Left cardiac atrium (tissue), 4 donors: ENCODE measurements around the gene PGLYRP2. TPM values are rescaled to one million over a fixed set of nuclear protein-coding genes. Genes with fewer than 3 reads are reported as not detected.
"Not testable (repeated sequence)": the region's sequence is repeated elsewhere in the genome, so short reads cannot be mapped to it uniquely, and the experiment has no call there.

Experiments used
- ATAC-seq, 2 donors: fragments of 200-7000 bp; cut with Tn5 transposase; one replicate each; pipeline ENCODE4 v1.9.1; 2020; ENCODE audit warnings: mild to moderate bottlenecking in 2 of 2, moderate library complexity in 2 of 2
- DNase-seq: peaks from one replicate; pipeline ENCODE4 v3.0.0-alpha.2; 2020
- intact Hi-C, 2 donors: fragments of 100-400 bp; cut with DNase I; formaldehyde crosslinking; loops; one replicate each; pipeline versions ENCODE4 v1.14.1 to v1.15.1; 2022 to 2023
- long read RNA-seq: library from polyadenylated mRNA; unstranded; transcript quantifications from one replicate; pipeline ENCODE4 v2.0.0, GENCODE V29; 2021
- total RNA-seq, 2 donors: library from RNA; stranded (reverse); fragmentation: NEBNext Ultra II Directional; extraction: Animal tissue kit (Norgen Biotek cat#: 25700); gene quantifications; one replicate each; pipeline ENCODE4 v1.2.1, GENCODE V29; 2021
- donor health status: DM: no; HTN: yes; CAD: no.
- donor health status: DM: no; HTN: yes; CAD: no; lungs with severe emphysema.
- donor health status: DM: yes; HTN: yes; CAD: no.
- donor health status: Dilated cardiomyopathy.

The PGLYRP2 gene, protein sequence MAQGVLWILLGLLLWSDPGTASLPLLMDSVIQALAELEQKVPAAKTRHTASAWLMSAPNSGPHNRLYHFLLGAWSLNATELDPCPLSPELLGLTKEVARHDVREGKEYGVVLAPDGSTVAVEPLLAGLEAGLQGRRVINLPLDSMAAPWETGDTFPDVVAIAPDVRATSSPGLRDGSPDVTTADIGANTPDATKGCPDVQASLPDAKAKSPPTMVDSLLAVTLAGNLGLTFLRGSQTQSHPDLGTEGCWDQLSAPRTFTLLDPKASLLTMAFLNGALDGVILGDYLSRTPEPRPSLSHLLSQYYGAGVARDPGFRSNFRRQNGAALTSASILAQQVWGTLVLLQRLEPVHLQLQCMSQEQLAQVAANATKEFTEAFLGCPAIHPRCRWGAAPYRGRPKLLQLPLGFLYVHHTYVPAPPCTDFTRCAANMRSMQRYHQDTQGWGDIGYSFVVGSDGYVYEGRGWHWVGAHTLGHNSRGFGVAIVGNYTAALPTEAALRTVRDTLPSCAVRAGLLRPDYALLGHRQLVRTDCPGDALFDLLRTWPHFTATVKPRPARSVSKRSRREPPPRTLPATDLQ
- not detected for total RNA-seq
- long read RNA-seq: 0 reads

DNA sequence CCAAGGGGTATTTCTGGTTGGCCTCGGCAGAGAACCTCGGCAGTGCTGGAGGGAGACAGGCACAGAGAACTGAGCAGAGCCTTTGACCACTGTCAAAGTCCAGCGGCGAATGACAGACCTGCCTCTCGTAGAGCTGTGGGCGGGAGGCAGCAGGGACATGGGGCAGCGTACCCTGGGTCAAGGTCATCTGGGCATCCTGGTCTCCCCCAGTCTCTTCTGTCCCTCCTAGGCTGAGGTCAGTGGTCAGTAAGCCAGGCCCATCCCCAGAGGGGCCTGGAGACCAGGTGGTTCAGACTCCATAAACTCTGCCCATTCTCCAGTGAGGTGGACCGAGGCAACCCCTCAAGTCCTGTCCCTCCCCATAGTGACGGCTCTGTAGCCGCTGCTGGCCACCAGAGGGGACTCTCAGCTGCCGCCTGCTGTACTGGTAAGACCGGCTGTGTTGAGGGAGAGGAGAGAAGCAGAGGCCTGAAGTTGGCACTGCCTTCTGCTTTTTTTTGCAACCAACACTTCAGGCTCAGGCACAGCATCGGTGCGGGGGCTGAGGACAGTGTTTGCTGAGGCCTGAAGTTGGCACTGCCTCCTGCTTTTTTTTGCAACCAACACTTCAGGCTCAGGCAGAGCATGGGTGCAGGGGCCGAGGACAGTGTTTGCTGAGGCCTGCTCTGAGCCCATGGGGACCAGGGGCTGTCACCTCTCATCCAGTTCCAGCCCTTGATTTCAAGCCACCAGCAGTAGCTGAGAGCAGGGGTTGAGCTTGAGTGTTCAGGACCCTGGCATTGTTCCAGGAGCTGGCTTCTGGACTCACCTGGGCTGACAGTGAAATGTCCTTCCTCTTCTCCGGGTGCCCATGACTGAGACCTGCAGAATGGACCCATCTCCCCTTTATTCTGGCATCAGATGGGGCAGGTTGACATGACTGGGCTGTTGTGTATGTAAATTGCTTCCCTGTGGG is at the start of gene PGLYRP2:
TSS of gene PGLYRP2 (minus strand) at position 111 of the 955 bp plus-strand sequence. CDS start 130 bp downstream, outside the sequence.
- ATAC-seq: peak; percentile 88 to 89
- intact Hi-C loops: no loop called here
- DNase-seq: no peak

DNA sequence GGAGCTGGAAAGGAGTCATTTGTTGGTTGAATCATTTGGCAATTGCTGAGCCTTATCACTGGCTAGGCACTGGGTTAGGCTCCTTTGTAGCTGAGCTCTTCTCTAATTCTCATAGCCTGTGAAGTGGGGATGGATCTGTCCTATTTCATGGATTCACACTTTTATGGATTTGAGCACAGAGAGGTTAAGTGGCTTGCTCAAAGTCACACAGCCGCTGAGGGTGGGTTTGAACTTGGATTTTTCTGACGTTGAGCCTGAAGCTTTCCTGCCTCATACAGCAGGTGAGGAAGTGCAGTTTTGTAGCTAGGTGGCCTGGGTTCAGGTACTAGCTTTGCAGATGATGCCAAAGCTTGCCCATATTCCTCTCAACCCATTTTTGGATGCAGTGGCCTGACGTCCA is 48.4 kb upstream of the PGLYRP2 start:
- ATAC-seq (no peak), DNase-seq (no peak)
- intact Hi-C loops: no loop called here

DNA sequence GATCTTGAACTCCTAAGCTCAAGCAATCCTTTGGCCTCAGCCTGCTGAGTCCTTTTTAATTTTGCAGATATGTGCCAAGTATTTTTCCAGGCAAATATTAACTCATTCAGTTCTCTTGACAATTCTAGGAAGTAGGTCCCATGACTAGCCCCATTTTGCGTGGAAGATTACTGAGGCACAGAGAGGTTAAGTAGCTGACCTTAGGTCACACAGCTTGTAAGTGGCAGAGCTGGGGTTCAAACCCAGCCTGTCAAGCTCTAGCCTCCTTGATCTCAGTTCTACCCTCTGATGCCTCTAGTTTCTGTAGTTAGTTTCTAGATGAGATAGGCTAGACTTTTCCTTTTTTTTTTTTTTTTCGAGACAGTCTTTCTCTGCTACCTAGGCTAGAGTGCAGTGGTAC is 47.1 kb upstream of the PGLYRP2 start:
- ATAC-seq (no peak), DNase-seq (no peak)
- intact Hi-C loops: no loop called here

DNA sequence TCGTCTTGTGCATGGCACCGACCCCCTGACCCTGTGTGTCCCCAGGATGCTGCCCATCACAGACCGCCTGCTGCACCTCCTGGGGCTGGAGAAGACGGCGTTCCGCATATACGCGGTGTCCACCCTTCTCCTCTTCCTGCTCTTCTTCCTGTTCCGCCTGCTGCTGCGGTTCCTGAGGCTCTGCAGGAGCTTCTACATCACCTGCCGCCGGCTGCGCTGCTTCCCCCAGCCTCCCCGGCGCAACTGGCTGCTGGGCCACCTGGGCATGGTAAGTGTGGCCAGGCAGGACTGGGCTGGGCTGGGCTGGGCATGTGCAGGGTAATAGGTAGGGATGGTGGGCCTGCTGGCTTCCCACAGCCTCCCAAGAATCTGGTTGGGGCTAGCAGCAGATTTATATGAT is 46.0 kb upstream of the PGLYRP2 start:
- DNase-seq: no peak
- intact Hi-C loops: no loop called here
- ATAC-seq: no peak

DNA sequence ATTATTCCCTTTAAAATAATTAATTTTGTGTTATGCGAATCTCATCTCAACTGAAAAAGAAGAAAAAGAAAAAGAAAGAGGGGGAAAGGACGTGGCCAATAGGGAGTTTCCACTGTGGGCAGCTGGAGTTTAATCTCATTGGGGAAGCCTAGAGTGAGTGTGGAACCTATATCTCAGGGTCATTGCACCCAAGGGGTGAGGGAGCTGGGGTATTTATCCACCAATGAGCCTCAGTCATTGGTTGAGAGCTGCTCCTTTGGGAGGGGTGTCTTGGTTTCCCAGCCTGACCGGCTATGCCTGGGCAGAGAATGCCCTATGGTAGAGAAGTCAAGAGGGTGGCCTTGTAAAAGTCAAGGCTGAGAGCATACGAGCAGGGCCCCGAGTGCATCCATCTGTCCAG is 45.5 kb upstream of the PGLYRP2 start:
- no peak for ATAC-seq

DNA sequence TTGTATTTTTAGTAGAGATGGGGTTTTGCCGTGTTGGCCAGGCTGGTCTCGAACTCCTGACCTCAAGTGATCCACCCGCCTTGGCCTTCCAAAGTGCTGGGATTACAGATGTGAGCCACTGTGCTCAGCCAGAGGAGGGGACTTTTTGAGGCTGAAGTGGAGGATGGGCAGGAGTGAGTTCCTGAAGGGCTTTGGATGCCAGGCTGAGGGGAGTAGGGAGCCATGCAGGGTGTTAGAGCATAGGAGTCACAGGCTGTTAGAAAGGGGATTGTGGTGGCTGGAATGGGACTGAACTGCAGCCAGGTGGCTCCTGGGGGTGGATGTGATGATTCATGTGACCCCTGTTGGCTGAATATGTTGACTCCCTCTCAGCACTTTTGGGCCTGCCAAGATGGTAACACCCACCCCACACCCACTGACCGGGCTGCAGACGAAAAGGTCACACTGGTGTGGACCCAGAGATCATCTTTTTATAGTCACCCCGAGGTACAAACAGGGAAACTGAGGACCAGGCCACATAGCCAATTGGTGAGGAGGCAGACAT is 40.2 kb upstream of the PGLYRP2 start:
- DNase-seq (no peak), ATAC-seq (no peak)
- intact Hi-C loops: no loop called here

More for the DNA sequence above, 45.5 kb upstream of the PGLYRP2 start:
- intact Hi-C loops: no loop called here
- no peak for DNase-seq

DNA sequence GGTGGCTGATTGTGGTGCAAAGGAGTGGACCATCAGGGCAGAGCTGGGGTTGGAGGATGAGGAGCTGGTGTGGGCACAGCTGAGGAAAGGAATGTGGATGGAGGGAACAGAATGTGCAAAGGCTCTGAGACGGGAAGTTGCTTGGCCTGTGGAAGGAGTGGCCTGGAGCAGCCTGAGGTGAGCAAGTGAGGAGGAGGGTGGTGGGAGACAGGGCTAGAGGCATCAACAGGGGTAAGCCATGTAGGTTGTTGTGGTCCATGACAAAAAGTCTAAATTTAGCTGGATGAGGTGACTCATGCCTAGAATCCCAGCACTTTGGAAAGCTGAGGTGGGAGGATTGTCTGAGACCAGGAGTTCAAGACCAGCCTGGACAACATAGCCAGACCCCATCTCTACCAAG is 38.5 kb upstream of the PGLYRP2 start:
- no peak for DNase-seq
- intact Hi-C loops: no loop called here

DNA sequence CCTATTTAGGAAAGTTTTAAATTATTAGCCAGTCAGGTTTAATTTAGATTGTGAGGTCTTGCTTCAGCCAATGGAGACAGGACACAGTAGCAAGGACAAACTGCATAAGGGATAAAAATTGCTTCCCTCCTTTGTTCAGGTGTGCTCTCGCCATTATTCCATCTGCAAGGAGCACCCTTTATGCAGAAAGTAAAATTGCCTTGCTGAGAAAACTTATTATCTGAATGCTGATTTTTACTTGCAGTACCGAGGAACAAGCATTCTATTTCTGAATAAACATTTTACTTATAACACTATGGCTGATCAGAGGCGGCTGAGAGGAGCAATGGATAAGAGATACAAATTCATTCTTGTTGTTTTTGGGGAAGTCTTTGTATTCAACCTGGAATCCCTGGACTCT is 37.1 kb upstream of the PGLYRP2 start:
- ATAC-seq (no peak), DNase-seq (no peak)
- intact Hi-C loops: no loop called here

More for the DNA sequence above, 38.5 kb upstream of the PGLYRP2 start:
- ATAC-seq: no peak

DNA sequence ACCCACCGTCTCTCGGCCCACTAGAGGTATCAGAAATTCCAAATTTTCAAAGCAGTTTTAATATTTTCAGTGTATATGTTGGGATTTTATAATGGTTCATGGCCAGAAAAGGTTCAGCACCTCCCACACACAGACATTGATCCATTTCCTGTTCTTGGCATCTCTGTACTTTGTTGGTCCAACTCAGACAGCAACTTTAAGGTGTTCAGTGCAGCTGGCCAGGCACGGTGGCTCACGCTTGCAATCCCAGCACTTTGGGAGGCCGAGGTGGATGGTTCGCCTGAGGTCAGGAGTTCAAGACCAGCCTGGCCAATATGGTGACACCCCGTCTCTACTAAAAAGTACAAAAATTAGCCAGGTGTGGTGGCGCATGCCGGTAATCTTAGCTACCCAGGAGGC is 35.9 kb upstream of the PGLYRP2 start:
- ATAC-seq, DNase-seq, intact Hi-C loops: not testable (repeated sequence)

DNA sequence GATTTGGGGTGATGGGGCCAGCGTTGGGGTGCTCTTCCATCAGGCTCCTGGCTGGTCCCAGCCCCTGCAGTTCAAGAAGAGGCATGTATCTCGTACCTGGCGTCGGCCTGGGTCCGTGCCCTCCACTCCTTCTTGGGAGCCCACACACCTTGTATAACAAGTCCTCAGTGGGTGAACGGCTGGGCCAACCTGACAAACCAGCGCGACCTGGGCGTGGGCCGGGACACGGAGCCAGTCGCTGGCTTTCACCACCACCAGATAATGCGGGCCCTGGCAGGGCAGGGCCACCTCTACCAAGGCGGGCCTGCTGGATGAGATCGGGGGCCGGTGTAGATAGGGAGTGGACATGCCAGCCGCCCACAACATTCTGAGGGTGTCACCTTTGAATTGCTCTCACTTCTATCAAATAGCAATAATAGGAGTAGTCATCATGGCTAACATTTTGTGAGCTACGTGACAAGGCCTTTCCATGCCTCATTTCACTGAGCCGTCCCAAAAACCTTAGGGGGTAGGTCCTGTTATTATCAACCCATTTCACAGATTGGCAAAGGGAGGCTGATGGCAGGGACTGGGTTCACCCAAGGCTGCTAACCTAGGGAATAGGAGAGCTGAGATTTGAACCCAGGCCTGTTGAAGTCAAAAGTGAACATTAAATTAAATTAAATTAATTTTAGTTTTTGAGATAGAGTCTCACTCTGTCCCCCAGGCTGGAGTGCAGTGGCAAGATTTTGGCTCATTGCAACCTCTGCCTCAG is 32.5 kb upstream of the PGLYRP2 start:
- ATAC-seq: no peak
- intact Hi-C loops: no loop called here

DNA sequence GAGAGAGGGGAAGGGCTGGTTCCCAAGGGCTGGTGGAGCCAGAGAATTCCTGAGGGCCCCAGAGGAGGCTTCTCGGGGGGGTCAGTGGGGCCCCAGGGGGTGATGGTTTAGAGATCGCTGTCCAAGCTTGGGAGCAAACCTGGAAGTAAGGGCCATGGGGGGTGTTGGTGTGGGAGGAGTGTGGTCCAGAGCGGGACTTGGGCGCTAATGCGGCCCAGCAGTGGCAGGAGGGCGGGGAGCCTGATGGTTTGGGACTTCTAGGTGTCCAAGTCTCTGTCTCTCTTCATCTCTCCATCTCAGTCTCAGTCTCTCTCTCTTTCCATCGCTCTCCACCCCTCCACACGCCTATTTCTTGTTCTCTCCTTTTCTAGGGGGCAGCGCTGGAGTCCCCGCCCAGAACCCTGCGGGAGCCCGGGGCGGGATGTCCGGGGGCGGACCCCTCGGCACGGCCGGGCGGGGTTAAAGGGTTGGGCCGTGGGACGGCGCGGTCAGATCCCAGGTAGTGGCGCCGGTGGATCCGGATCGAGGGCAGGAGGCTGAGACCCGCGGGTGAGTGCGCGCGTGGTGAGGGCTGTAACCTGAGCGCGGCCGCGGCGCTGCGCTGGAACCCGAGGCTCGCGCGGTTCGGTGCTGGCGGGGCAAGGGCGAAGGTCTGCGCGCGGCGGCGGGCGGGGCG is 28.9 kb upstream of the PGLYRP2 start, which contains the start of gene CYP4F22:
TSS of gene CYP4F22 (plus strand) at position 491 of the 676 bp plus-strand sequence. CDS start 16,812 bp downstream, outside the sequence.
- DNase-seq (no peak), ATAC-seq (peak in 1 of 2 donors; percentile 17)
- intact Hi-C loops: no loop called here

More for the DNA sequence above, 32.5 kb upstream of the PGLYRP2 start:
- no peak for DNase-seq

DNA sequence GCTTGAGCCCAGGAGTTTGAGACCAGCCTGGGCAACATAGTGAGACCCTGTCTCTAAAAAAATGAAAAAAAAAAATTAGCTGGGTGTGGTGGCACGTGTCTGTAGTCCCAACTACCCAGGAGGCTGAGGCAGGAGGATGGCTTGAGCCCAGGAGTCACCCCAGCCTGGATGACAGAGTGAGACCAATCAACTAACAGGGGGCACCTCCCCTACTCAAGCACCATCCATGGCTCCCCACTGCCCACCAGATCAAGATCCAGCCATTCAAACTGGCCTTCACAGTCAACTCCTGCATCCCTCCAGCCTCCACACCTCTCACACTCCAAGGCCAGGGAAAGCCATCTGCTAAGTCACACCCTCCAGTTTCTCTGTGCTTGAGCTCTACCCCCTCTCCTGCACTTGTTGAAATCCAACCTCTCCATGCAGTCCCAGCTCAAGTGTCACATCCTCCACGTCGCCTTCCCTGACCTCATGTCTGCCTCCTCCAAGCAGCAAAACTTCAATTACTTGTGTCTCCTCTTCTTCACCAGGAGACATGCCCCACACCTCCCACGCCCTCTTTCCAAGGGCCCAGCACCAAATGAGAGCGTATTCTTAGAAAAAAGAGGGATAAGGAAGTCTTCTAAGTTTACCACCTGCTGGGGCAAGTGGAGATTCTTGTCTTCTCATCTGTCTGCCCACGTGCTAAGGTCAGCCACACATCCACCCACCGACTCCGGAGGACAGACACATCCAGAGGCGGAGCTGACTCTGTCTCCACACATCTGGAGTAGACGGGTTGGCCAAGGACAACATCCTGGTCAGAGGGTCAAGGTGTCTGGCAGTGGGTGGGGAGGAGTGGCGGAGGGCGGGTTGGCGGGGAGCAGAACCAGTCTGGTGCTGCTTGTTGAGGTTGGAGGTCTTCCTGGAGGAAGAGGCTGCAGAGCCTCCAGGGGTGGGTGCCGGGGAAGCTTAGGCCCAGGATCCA is 28.1 kb upstream of the PGLYRP2 start:
- ATAC-seq (no peak), DNase-seq (no peak)
- intact Hi-C loops: no loop called here

DNA sequence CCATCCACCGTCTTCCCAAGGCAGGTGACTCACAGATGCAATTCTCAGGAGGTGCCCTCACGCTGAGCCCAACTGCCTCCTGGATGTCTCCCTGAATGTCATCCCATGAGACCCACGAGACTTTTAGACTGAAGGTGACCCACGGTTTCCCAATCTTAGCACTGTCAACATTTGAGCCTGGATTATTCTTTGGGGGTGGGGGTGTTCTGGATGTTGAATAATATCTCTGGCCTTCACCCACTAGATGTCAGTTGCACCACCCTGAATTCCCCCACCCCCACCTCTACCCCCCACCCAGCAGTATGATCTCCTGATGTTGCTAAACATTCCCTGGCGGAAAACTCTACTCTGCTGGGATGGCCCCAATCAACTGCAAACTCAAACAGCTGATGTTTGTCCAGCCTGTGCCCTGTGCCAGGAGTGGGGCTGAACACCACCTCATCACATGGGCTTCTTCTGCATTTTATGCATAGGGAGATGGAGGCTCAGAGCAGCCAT is 26.8 kb upstream of the PGLYRP2 start:
- ATAC-seq: peak in 1 of 2 donors; percentile 83
- DNase-seq: no peak
- intact Hi-C loops: no loop called here

DNA sequence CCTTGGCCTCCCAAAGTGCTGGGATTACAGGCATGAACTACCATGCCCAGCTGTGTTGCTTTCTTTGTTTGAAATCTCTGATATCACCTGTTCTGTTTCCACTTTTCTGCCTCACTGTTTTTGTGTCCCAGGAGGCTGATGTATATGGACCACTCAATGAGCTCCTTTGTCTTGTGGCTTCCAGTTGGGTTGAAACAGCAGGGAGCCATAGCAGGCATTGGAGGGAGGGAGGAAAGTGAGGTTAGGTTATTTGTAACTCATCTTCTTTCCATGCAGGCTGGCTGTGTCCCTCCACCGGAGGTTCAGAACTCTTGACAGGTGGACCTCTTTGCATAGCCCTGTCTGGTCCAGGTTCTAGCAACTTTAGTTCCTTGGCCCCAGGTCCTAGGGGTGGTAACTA is 23.0 kb upstream of the PGLYRP2 start:
- DNase-seq (no peak), ATAC-seq (no peak)
- intact Hi-C loops: no loop called here

DNA sequence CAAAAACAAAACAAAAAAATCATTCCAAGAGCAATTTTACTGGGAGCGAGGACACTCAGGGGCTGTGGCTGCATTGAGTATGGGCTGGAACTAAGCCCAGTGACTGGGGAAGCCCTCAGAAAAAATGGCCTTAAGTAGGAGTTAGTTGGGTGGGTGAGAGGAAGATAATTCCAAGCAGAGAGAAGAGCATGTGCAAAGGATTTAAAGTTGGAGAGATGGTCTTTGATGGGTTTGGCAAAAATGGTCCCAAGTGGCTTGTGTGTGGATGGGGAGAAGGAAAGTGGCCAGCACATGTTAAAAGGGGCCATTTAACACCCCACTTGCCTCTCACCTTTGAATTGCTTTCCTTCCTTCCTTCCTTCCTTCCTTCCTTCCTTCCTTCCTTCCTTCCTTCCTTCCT is 22.3 kb upstream of the PGLYRP2 start:
- ATAC-seq (no peak), DNase-seq (no peak)
- intact Hi-C loops: no loop called here

DNA sequence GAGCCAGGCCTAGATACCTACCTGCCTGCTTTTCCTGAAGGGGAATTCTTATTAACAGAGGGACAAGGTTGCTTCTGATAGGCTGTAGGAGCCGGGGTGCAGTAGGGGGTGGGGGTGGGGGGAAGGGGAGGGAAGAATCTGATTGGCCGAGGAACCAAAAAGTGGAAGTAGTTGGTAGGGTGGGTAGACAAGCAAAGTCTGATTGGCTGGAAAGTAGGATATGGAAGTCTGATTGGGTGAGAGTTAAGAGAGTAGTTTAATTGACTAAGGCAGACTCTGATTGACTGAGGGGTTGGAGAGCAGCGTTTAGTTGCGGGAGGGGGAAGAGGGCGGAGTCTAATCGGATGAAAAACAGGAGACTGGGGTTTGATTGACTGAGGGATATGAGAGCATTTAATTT is 19.6 kb upstream of the PGLYRP2 start:
- ATAC-seq: no peak
- DNase-seq: no peak
- intact Hi-C loops: no loop called here
